ENCODE measurements around the gene LIF.

GRCh38 chr22:30272781-30273601 is 26.4 kb upstream of the LIF start:
- TF ChIP-seq CTCF (conservative IDR thresholded peaks at IDR 0.05; ENCODE audit: low read length) (no peak), EZH2phosphoT487 (IDR thresholded peaks at IDR 0.05; ENCODE audit: borderline replicate concordance) (no peak)
